GM12873 (cell line): ENCODE data around the gene SEMA3A.
A peak's percentile ranks its signal among the peaks of the same experiment; 100 is the strongest.

ENCODE experiments used
- CTCF ChIP-seq: IDR thresholded peaks from 2 replicates; pipeline ENCODE4 v1.5.1; 2012; ENCODE audit warnings: low read depth, mild to moderate bottlenecking, moderate library complexity, low read length, control low read depth; ENCODE audit not compliant: insufficient read depth; ENCODE audit errors: missing control alignments

Gene SEMA3A

GRCh38 chr7:83983606-83984005 lies 211.0 kb downstream of the SEMA3A start:
- no peak for TF ChIP-seq CTCF

GRCh38 chr7:83976302-83976701 lies 218.3 kb downstream of the SEMA3A start:
- TF ChIP-seq CTCF, result peak; percentile 43

DNA sequence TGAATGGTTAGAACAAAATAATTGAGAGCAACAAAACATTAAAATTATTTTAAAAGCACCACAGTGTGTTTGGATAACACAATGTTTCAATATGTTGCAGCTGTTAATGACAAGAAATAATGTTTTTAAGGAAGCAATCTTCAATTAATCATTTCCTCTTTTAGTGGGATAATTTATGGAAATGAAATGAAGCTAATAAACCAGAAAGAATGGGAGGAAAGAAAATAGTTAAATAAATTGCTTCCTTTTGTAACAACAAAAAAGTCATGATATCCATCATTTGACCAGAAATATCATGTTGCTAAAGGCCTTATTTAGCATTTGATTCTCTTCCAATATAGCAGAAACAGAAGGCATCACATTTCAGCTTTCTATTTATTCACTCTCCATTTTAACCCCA lies 224.5 kb downstream of the SEMA3A start:
- TF ChIP-seq CTCF, result no peak

- TF ChIP-seq CTCF, result no peak
Observed at GRCh38 chr7:83964318-83964717, 230.3 kb downstream of the SEMA3A start.

GRCh38 chr7:83957333-83957732 lies 237.3 kb downstream of the SEMA3A start:
- TF ChIP-seq CTCF, result no peak

- no peak for TF ChIP-seq CTCF
Observed at GRCh38 chr7:83956104-83956503, 238.5 kb downstream of the SEMA3A start.

DNA sequence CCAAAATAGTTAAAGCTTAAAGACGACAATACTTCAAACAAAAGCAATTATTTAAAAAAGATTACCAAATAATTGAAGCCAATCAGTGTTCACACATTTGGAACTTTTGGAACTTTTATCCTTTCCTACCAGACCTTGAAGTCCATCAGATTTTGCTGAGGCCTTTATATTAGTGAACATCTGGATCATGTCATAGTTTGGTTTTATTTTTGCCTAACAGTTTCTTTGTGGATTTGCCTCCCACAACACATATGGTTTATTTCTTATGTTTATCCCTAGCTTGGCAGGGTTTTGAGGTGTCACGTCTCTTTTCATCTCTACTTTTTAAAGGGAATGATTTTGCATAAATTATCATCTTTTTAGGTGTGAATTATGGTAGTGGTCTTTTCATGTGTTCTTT lies 242.4 kb downstream of the SEMA3A start:
- TF ChIP-seq CTCF, result no peak
